K562 (cell line): ENCODE results near the gene ADGRG1. TPM values are rescaled to one million over a fixed set of nuclear protein-coding genes. Genes with fewer than 3 reads are reported as not detected.

Experiments used
- ATF1 ChIP-seq, 2 experiments: fragments of 450-650 bp in 1 of 2; IDR thresholded peaks; 2 replicates each; pipeline ENCODE4 v1.6.1; 2016; ENCODE audit warnings: missing compliant biosample characterization in 1 of 2, missing genetic modification characterization in 1 of 2
- CEBPZ ChIP-seq: fragments of 150-350 bp; IDR thresholded peaks from 2 replicates; pipeline ENCODE4 v1.6.1; 2014; ENCODE audit warnings: low read depth, mild to moderate bottlenecking, low read length, borderline replicate concordance
- CXXC5 ChIP-seq: fragments of 250-450 bp; sonication (Bioruptor Pico); IDR thresholded peaks from 2 replicates; pipeline ENCODE4 v1.8.0; 2022; ENCODE audit warnings: inconsistent platforms, mild to moderate bottlenecking, moderate library complexity
- HOMEZ ChIP-seq: fragments of 250-450 bp; sonication (Bioruptor Pico); IDR thresholded peaks from 2 replicates; pipeline ENCODE4 v1.4.0; 2020; ENCODE audit warnings: mild to moderate bottlenecking, moderate library complexity
- MEIS2 ChIP-seq: fragments of 450-650 bp; IDR thresholded peaks from 2 replicates; pipeline ENCODE4 v1.6.1; 2014; ENCODE audit warnings: mild to moderate bottlenecking; ENCODE audit not compliant: partially characterized antibody
- NUFIP1 ChIP-seq: fragments of 450-650 bp; IDR thresholded peaks from 2 replicates; pipeline ENCODE4 v1.6.1; 2018; ENCODE audit not compliant: partially characterized antibody
- PBX2 ChIP-seq, 2 experiments: IDR thresholded peaks in 1 of 2; conservative IDR thresholded peaks in 1 of 2; 2 replicates each; pipeline ENCODE4 v1.6.1; 2016; ENCODE audit warnings: low read depth in 2 of 2, mild to moderate bottlenecking in 1 of 2, missing compliant biosample characterization in 1 of 2, missing genetic modification characterization in 1 of 2, moderate library complexity in 1 of 2
- SMAD2 ChIP-seq: fragments of 150-350 bp; IDR thresholded peaks from 2 replicates; pipeline ENCODE4 v1.6.1; 2014; ENCODE audit warnings: low read depth, mild to moderate bottlenecking, low read length
- U2AF2 ChIP-seq: fragments of 200-400 bp; formaldehyde crosslinking; optimal IDR thresholded peaks from 2 replicates; pipeline ENCODE3; 2017; ENCODE audit warnings: low read depth, mild to moderate bottlenecking, low read length
- ZBTB9 ChIP-seq: fragments of 450-650 bp; formaldehyde crosslinking; IDR thresholded peaks from 2 replicates; pipeline ENCODE4 v1.4.0; 2020; ENCODE audit warnings: mild to moderate bottlenecking, moderate library complexity
- ZNF121 ChIP-seq: sonication (generic); formaldehyde crosslinking; conservative IDR thresholded peaks from 2 replicates; pipeline ENCODE4 v1.8.0; 2022; ENCODE audit warnings: missing genetic modification reagents
- ZNF324 ChIP-seq: fragments of 250-450 bp; sonication (Bioruptor Pico); IDR thresholded peaks from 2 replicates; pipeline ENCODE4 v1.4.0; 2020; ENCODE audit warnings: mild to moderate bottlenecking
- ZNF511 ChIP-seq: sonication (generic); formaldehyde crosslinking; IDR thresholded peaks from 2 replicates; pipeline ENCODE4 v1.8.0; 2022; ENCODE audit warnings: mild to moderate bottlenecking, missing genetic modification reagents
- polyA plus RNA-seq, 8 experiments: library from polyadenylated mRNA; depleted of rRNA in 4 of 8; stranded (reverse) in 5 of 8; unstranded in 3 of 8; fragments of >200 nt; fragmentation: Nextera tagmentation in 2 of 8; fragmentation: Illumina TruSeq in 1 of 8; extraction: Ambion mirVana in 2 of 8; extraction: Trizol in 1 of 8; gene quantifications; 2 replicates each; pipeline versions ENCODE4 v1.2.1 to v1.2.3, GENCODE V29; 2011 to 2014; ENCODE audit warnings: inconsistent platforms in 1 of 8, missing spikeins in 1 of 8
- total RNA-seq, 7 experiments: library from RNA; depleted of rRNA in 6 of 7; stranded (reverse); fragments of >200 nt in 6 of 7; fragmentation: Illumina TruSeq in 2 of 7; extraction: Trizol in 2 of 7; gene quantifications; 2 replicates each; pipeline versions ENCODE4 v1.2.1 to v1.2.3, GENCODE V29; 2011 to 2021; ENCODE audit warnings: low replicate concordance in 1 of 7
- TF ChIP-seq, protein P1 (sequence below): sonication (generic); formaldehyde crosslinking; IDR thresholded peaks from 2 replicates; pipeline ENCODE4 v1.8.1; 2023; ENCODE audit warnings: mild to moderate bottlenecking, missing genetic modification reagents

The ADGRG1 gene
- total and polyA plus RNA-seq, 9 of the 15 experiments (the other 6 are each of a cell fraction or from before 2014, with no cell fraction given) = 0.04 to 0.31 (median 0.16) TPM; not detected in 6

DNA sequence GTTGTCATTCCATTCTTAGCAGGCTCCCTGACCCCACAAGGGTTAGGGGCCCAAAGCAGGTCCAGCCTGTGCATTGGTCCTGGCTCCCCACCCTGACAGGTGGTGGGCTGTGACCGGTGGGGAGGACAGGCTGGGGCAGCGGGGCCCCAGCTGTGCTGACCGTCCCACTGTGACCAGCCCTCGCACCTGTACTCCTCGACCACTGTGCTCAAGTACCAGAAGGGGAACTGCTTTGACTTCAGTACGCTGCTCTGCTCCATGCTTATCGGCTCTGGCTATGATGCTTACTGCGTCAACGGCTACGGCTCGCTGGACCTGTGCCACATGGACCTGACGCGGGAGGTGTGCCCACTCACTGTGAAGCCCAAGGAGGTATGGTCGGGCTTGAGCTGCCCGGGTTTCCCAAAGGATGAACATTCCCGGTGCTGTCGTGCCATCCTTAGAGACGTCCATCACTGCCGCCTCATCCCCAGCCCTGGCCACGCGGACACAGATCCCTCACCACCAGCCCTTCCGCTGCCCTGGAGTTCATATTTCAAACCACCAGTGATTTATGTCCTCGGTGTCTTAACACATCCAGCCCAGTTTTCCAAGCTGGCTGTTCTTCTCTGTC is 73.4 kb downstream of the ADGRG1 start (continued):
- TF ChIP-seq, protein P1, sequence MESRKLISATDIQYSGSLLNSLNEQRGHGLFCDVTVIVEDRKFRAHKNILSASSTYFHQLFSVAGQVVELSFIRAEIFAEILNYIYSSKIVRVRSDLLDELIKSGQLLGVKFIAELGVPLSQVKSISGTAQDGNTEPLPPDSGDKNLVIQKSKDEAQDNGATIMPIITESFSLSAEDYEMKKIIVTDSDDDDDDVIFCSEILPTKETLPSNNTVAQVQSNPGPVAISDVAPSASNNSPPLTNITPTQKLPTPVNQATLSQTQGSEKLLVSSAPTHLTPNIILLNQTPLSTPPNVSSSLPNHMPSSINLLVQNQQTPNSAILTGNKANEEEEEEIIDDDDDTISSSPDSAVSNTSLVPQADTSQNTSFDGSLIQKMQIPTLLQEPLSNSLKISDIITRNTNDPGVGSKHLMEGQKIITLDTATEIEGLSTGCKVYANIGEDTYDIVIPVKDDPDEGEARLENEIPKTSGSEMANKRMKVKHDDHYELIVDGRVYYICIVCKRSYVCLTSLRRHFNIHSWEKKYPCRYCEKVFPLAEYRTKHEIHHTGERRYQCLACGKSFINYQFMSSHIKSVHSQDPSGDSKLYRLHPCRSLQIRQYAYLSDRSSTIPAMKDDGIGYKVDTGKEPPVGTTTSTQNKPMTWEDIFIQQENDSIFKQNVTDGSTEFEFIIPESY (CRISPR knock-in tag) = peak; percentile 57; the same call in 1 of the 2 replicates
- no peak for TF ChIP-seq U2AF2
- no peak for TF ChIP-seq NUFIP1
- 0 out of 2 replicates have a peak, but pooled peaks have one; percentile 32 for TF ChIP-seq ZNF511
- no peak for TF ChIP-seq CEBPZ
- peak; percentile 74 for TF ChIP-seq MEIS2
- TF ChIP-seq ZNF121 (CRISPR knock-in tag) = no peak
- TF ChIP-seq CXXC5 (CRISPR knock-in tag) = 0 out of 2 replicates have a peak, but pooled peaks have one; percentile 7
- 0 out of 2 replicates have a peak, but pooled peaks have one; percentile 37 for TF ChIP-seq ZBTB9 (CRISPR knock-in tag)
- no peak for TF ChIP-seq ZNF324 (CRISPR knock-in tag)
- TF ChIP-seq ATF1 (CRISPR knock-in tag; IDR thresholded peaks at IDR 0.05) = no peak
- peak; percentile 26; the same call in 1 of the 2 replicates for TF ChIP-seq ATF1 (tag; IDR thresholded peaks at IDR 0.05)
- TF ChIP-seq HOMEZ (CRISPR knock-in tag) = no peak
- TF ChIP-seq SMAD2 = no peak
- TF ChIP-seq PBX2 (CRISPR knock-in tag; IDR thresholded peaks at IDR 0.05; ENCODE audit: low read depth) = no peak
- TF ChIP-seq PBX2 (tag; conservative IDR thresholded peaks at IDR 0.05; ENCODE audit: low read depth) = peak; percentile 78
